ENCODE measurements around the gene KL. TPM values are rescaled to one million over a fixed set of nuclear protein-coding genes. Genes with fewer than 3 reads are reported as not detected.

Gene KL
- total and polyA plus RNA-seq, 2 of the 8 experiments (the other 6 are each of a cell fraction or from before 2014, with no cell fraction given): 0.02 TPM; not detected in 1

GRCh38 chr13:33103457-33103856 lies 87.2 kb downstream of the KL start (continued):
- TF ChIP-seq PHF8 (conservative IDR thresholded peaks at IDR 0.05; ENCODE audit: low read depth, low read length): no peak
- TF ChIP-seq ASH2L (IDR thresholded peaks at IDR 0.05; ENCODE audit: low read length): no peak
- no peak for TF ChIP-seq ZNF274 (IDR thresholded peaks at IDR 0.05; ENCODE audit: borderline replicate concordance, extremely low read depth, low read length)
- TF ChIP-seq YY1 (IDR thresholded peaks at IDR 0.05; ENCODE audit: low read depth, low read length): no peak
- TF ChIP-seq, protein P1, sequence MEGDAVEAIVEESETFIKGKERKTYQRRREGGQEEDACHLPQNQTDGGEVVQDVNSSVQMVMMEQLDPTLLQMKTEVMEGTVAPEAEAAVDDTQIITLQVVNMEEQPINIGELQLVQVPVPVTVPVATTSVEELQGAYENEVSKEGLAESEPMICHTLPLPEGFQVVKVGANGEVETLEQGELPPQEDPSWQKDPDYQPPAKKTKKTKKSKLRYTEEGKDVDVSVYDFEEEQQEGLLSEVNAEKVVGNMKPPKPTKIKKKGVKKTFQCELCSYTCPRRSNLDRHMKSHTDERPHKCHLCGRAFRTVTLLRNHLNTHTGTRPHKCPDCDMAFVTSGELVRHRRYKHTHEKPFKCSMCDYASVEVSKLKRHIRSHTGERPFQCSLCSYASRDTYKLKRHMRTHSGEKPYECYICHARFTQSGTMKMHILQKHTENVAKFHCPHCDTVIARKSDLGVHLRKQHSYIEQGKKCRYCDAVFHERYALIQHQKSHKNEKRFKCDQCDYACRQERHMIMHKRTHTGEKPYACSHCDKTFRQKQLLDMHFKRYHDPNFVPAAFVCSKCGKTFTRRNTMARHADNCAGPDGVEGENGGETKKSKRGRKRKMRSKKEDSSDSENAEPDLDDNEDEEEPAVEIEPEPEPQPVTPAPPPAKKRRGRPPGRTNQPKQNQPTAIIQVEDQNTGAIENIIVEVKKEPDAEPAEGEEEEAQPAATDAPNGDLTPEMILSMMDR (IDR thresholded peaks at IDR 0.05; ENCODE audit: control extremely low read depth in 1 of 3, insufficient read depth in 1 of 3, low read depth in 1 of 3, low read length in 3 of 3): no peak
- no peak for TF ChIP-seq KDM5A (IDR thresholded peaks at IDR 0.05; ENCODE audit: low read length)
- no peak for TF ChIP-seq JUN (IDR thresholded peaks at IDR 0.05; ENCODE audit: low read depth, low read length)
- no peak for TF ChIP-seq CHD1 (IDR thresholded peaks at IDR 0.05; ENCODE audit: low read depth, low read length)
